H1 (cell line): Measurements from ENCODE around the gene SELENOF. TPM values are rescaled to one million over a fixed set of nuclear protein-coding genes. Genes with fewer than 3 reads are reported as not detected.

ENCODE experiments used
- ASH2L ChIP-seq: fragments of 200-600, 300-600 bp; sonication (generic); IDR thresholded peaks from one replicate; pipeline ENCODE4 v1.7.1; 2017; ENCODE audit warnings: low read length
- ATF3 ChIP-seq: IDR thresholded peaks from 2 replicates; pipeline ENCODE4 v1.6.1; 2011; ENCODE audit warnings: low read depth, mild to moderate bottlenecking, low read length; ENCODE audit not compliant: insufficient read depth
- BRCA1 ChIP-seq: IDR thresholded peaks from 2 replicates; pipeline ENCODE4 v1.6.1; 2012; ENCODE audit warnings: low read depth, low read length, improper control_type of control experiment
- CHD7 ChIP-seq: fragments of 300-600 bp; sonication (generic); IDR thresholded peaks from 2 replicates; pipeline ENCODE4 v1.7.1; 2012; ENCODE audit warnings: low read length, moderate library complexity, mild to moderate bottlenecking, inconsistent platforms; ENCODE audit not compliant: insufficient replicate concordance
- CREB1 ChIP-seq: IDR thresholded peaks from 2 replicates; pipeline ENCODE4 v1.6.1; 2012; ENCODE audit warnings: inconsistent platforms
- CTBP2 ChIP-seq: IDR thresholded peaks from 2 replicates; pipeline ENCODE4 v1.7.0; 2011; ENCODE audit warnings: borderline replicate concordance, mild to moderate bottlenecking, moderate library complexity, mixed read lengths, low read length; ENCODE audit not compliant: insufficient read depth, insufficient read length
- EP300 ChIP-seq, 2 experiments: IDR thresholded peaks; 1 replicate in 1 of 2; 2 replicates in 1 of 2; pipeline ENCODE4 v1.6.1; 2011 to 2012; ENCODE audit warnings: low read depth in 2 of 2, low read length in 2 of 2, mild to moderate bottlenecking in 2 of 2, borderline replicate concordance in 1 of 2, inconsistent platforms in 1 of 2, moderate library complexity in 1 of 2
- EZH2 ChIP-seq: fragments of 200-600 bp; sonication (generic); IDR thresholded peaks from 2 replicates; pipeline ENCODE4 v1.7.1; 2012; ENCODE audit warnings: low read depth, mild to moderate bottlenecking, moderate library complexity, low read length, inconsistent platforms; ENCODE audit not compliant: severe bottlenecking
- GABPA ChIP-seq: IDR thresholded peaks from 2 replicates; pipeline ENCODE4 v1.6.1; 2011; ENCODE audit warnings: mild to moderate bottlenecking, low read length, moderate library complexity, borderline replicate concordance; ENCODE audit not compliant: insufficient read depth
- KDM4A ChIP-seq: IDR thresholded peaks from one replicate; pipeline ENCODE4 v1.7.1; 2012; ENCODE audit warnings: low read depth, mild to moderate bottlenecking, moderate library complexity, low read length, inconsistent platforms; ENCODE audit not compliant: severe bottlenecking
- RXRA ChIP-seq: IDR thresholded peaks from 2 replicates; pipeline ENCODE4 v1.6.1; 2011; ENCODE audit warnings: low read depth, mild to moderate bottlenecking, low read length, moderate library complexity; ENCODE audit not compliant: insufficient read depth
- polyA plus RNA-seq, 7 experiments: library from polyadenylated mRNA; depleted of rRNA in 3 of 7; stranded (reverse) in 5 of 7; unstranded in 2 of 7; fragments of >200 nt in 5 of 7; fragments of 200-250 nt in 2 of 7; gene quantifications; 1 replicate in 5 of 7; 2 replicates in 1 of 7; 4 replicates in 1 of 7; pipeline versions ENCODE4 v1.2.1 to v1.2.3, GENCODE V29; 2011 to 2013; ENCODE audit warnings: missing spikeins in 2 of 7, mixed read lengths in 2 of 7
- total RNA-seq: library from RNA; stranded (reverse); fragmentation: NEBNext Ultra II Directional; extraction: Animal tissue kit (Norgen Biotek cat#: 25700); gene quantifications from 2 replicates; pipeline ENCODE4 v1.2.1, GENCODE V29; 2021

The SELENOF gene
- total and polyA plus RNA-seq, 2 of the 8 experiments (the other 6 are each of a cell fraction or from before 2014, with no cell fraction given): 70.7 to 163 TPM

GRCh38 chr1:86854352-86854751 is 59.6 kb downstream of the SELENOF start (continued):
- TF ChIP-seq CHD7 (no peak), GABPA (no peak), CTBP2 (no peak), BRCA1 (no peak), RXRA (no peak), KDM4A (no peak), ASH2L (no peak), EP300 (IDR thresholded peaks at IDR 0.05; ENCODE audit: borderline replicate concordance in 1 of 2, low read depth in 2 of 2, low read length in 2 of 2) (no peak), CREB1 (no peak), ATF3 (no peak), EZH2 (no peak)
